ENCODE data around the gene MAU2. TPM values are rescaled to one million over a fixed set of nuclear protein-coding genes. Genes with fewer than 3 reads are reported as not detected.

Gene MAU2
- total and polyA plus RNA-seq, 2 experiments from 2014 or later: 18.9 to 62.2 TPM

DNA sequence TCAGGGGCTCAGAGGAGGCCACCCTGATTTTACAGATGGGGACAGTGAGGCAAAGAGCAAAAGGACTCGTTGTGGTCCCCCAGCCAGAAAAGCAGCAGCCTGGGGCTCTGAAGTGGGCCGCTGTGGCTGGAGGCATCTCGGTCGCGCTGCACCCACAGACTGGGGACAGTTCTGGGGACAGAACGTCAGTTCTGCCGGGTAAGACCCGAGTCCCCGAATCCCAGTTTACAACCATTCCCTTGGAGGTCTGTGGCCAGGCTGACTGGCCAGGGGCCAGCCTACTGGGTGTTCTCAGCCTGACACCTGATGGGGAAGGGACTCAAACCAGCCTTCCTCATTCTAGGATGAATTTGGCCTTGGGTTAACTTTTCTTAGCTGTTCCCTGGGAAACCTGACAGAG is 14.4 kb upstream of the MAU2 start (continued):
- no peak for TF ChIP-seq EZH2 (IDR thresholded peaks at IDR 0.05; ENCODE audit: low read depth, unreplicated experiment)
- no peak for TF ChIP-seq JUNB (IDR thresholded peaks at IDR 0.05; ENCODE audit: unreplicated experiment)
- no peak for TF ChIP-seq ZNF331 (CRISPR knock-in tag; IDR thresholded peaks at IDR 0.05; ENCODE audit: low read depth)

GRCh38 chr19:19308373-19308772 is 12.3 kb upstream of the MAU2 start:
- H3K27ac ChIP-seq (ENCODE audit: low read depth): no peak overlapping the region
- peaks cover 6% of the 10 kb centered on the region; the same call in 1 of the 2 replicates for H3F3A ChIP-seq (replicated peaks; ENCODE audit: low read depth)
- H3K4me2 ChIP-seq: no peak overlapping the region
- H3K9me2 ChIP-seq (ENCODE audit: insufficient read depth): no peaks in the 10 kb centered on the region
- no peaks in the 10 kb centered on the region for H3K4me1 Mint-ChIP-seq
- H3K27me3 Mint-ChIP-seq (ENCODE audit: insufficient read depth, low read depth, poor library complexity): no peaks in the 10 kb centered on the region
- no peak overlapping the region for H3K4me3 Mint-ChIP-seq
- peaks cover 2% of the 10 kb centered on the region; the same call in 1 of the 2 replicates for H3K79me2 ChIP-seq (replicated peaks; ENCODE audit: insufficient read depth)
- DNase-seq (ENCODE audit: low spot score) (no peak), ATAC-seq (no peak)
- H2AFZ ChIP-seq: no peak overlapping the region
- H3K27me3 ChIP-seq (ENCODE audit: insufficient read depth): no peaks in the 10 kb centered on the region
- H3K27ac Mint-ChIP-seq: no peak overlapping the region
- TF ChIP-seq, protein P1, sequence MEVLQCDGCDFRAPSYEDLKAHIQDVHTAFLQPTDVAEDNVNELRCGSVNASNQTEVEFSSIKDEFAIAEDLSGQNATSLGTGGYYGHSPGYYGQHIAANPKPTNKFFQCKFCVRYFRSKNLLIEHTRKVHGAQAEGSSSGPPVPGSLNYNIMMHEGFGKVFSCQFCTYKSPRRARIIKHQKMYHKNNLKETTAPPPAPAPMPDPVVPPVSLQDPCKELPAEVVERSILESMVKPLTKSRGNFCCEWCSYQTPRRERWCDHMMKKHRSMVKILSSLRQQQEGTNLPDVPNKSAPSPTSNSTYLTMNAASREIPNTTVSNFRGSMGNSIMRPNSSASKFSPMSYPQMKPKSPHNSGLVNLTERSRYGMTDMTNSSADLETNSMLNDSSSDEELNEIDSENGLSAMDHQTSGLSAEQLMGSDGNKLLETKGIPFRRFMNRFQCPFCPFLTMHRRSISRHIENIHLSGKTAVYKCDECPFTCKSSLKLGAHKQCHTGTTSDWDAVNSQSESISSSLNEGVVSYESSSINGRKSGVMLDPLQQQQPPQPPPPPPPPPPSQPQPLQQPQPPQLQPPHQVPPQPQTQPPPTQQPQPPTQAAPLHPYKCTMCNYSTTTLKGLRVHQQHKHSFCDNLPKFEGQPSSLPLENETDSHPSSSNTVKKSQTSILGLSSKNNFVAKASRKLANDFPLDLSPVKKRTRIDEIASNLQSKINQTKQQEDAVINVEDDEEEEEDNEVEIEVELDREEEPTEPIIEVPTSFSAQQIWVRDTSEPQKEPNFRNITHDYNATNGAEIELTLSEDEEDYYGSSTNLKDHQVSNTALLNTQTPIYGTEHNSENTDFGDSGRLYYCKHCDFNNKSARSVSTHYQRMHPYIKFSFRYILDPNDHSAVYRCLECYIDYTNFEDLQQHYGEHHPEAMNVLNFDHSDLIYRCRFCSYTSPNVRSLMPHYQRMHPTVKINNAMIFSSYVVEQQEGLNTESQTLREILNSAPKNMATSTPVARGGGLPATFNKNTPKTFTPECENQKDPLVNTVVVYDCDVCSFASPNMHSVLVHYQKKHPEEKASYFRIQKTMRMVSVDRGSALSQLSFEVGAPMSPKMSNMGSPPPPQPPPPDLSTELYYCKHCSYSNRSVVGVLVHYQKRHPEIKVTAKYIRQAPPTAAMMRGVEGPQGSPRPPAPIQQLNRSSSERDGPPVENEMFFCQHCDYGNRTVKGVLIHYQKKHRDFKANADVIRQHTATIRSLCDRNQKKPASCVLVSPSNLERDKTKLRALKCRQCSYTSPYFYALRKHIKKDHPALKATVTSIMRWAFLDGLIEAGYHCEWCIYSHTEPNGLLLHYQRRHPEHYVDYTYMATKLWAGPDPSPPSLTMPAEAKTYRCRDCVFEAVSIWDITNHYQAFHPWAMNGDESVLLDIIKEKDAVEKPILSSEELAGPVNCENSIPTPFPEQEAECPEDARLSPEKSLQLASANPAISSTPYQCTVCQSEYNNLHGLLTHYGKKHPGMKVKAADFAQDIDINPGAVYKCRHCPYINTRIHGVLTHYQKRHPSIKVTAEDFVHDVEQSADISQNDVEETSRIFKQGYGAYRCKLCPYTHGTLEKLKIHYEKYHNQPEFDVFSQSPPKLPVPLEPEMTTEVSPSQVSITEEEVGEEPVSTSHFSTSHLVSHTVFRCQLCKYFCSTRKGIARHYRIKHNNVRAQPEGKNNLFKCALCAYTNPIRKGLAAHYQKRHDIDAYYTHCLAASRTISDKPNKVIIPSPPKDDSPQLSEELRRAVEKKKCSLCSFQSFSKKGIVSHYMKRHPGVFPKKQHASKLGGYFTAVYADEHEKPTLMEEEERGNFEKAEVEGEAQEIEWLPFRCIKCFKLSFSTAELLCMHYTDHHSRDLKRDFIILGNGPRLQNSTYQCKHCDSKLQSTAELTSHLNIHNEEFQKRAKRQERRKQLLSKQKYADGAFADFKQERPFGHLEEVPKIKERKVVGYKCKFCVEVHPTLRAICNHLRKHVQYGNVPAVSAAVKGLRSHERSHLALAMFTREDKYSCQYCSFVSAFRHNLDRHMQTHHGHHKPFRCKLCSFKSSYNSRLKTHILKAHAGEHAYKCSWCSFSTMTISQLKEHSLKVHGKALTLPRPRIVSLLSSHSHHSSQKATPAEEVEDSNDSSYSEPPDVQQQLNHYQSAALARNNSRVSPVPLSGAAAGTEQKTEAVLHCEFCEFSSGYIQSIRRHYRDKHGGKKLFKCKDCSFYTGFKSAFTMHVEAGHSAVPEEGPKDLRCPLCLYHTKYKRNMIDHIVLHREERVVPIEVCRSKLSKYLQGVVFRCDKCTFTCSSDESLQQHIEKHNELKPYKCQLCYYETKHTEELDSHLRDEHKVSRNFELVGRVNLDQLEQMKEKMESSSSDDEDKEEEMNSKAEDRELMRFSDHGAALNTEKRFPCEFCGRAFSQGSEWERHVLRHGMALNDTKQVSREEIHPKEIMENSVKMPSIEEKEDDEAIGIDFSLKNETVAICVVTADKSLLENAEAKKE (CRISPR knock-in tag; IDR thresholded peaks at IDR 0.05): no peak
- TF ChIP-seq CREB1 (CRISPR knock-in tag; IDR thresholded peaks at IDR 0.05; ENCODE audit: low read depth) (no peak), EZH2phosphoT487 (IDR thresholded peaks at IDR 0.05; ENCODE audit: unreplicated experiment) (no peak), POLR2AphosphoS5 (IDR thresholded peaks at IDR 0.05; ENCODE audit: low read depth) (no peak), EZH2 (IDR thresholded peaks at IDR 0.05; ENCODE audit: low read depth, unreplicated experiment) (no peak), NANOG (IDR thresholded peaks at IDR 0.05; ENCODE audit: borderline replicate concordance) (no peak), ZNF114 (CRISPR knock-in tag; IDR thresholded peaks at IDR 0.05) (no peak)
- TF ChIP-seq, protein P2, sequence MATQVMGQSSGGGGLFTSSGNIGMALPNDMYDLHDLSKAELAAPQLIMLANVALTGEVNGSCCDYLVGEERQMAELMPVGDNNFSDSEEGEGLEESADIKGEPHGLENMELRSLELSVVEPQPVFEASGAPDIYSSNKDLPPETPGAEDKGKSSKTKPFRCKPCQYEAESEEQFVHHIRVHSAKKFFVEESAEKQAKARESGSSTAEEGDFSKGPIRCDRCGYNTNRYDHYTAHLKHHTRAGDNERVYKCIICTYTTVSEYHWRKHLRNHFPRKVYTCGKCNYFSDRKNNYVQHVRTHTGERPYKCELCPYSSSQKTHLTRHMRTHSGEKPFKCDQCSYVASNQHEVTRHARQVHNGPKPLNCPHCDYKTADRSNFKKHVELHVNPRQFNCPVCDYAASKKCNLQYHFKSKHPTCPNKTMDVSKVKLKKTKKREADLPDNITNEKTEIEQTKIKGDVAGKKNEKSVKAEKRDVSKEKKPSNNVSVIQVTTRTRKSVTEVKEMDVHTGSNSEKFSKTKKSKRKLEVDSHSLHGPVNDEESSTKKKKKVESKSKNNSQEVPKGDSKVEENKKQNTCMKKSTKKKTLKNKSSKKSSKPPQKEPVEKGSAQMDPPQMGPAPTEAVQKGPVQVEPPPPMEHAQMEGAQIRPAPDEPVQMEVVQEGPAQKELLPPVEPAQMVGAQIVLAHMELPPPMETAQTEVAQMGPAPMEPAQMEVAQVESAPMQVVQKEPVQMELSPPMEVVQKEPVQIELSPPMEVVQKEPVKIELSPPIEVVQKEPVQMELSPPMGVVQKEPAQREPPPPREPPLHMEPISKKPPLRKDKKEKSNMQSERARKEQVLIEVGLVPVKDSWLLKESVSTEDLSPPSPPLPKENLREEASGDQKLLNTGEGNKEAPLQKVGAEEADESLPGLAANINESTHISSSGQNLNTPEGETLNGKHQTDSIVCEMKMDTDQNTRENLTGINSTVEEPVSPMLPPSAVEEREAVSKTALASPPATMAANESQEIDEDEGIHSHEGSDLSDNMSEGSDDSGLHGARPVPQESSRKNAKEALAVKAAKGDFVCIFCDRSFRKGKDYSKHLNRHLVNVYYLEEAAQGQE (IDR thresholded peaks at IDR 0.05; ENCODE audit: unreplicated experiment): no peak
- H3K4me3 ChIP-seq: no peak overlapping the region
- H4K20me1 ChIP-seq (replicated peaks; ENCODE audit: insufficient read depth): peaks cover 10% of the 10 kb centered on the region
- H3K36me3 ChIP-seq (ENCODE audit: insufficient read depth): peaks cover 20% of the 10 kb centered on the region
- H3K36me3 Mint-ChIP-seq (ENCODE audit: low read depth): peaks cover 54% of the 10 kb centered on the region
- H3K4me1 ChIP-seq (ENCODE audit: insufficient read depth): no peaks in the 10 kb centered on the region
- no peaks in the 10 kb centered on the region; the same call in 2 of the 3 replicates for H3K9me3 Mint-ChIP-seq
